Ovary (tissue), 9 donors: Measurements from ENCODE around the gene CR1L. TPM values are rescaled to one million over a fixed set of nuclear protein-coding genes. Genes with fewer than 3 reads are reported as not detected.

Experiments used
- DNase-seq, 5 donors: peaks; one replicate each; pipeline ENCODE4 v3.0.0-alpha.2; 2019 to 2020
- H3K27ac ChIP-seq, 2 donors: fragments of 200-600 bp; one replicate each; pipeline versions ENCODE4 v1.5.1 to v1.8.0; 2019 to 2022
- H3K27me3 ChIP-seq: fragments of 200-600 bp; one replicate; pipeline ENCODE4 v1.8.0; 2022
- H3K36me3 ChIP-seq: fragments of 200-600 bp; sonication (generic); one replicate; pipeline ENCODE4 v1.5.1; 2019
- H3K4me1 ChIP-seq: one replicate; pipeline ENCODE4 v1.8.1; 2013; ENCODE audit warnings: mild to moderate bottlenecking, moderate library complexity; ENCODE audit not compliant: insufficient read depth
- H3K4me3 ChIP-seq: fragments of 200-600 bp; sonication (generic); one replicate; pipeline ENCODE4 v1.5.1; 2017
- H3K9me3 ChIP-seq, 2 donors: fragments of 200-600 bp in 1 of 2; sonication (generic) in 1 of 2; one replicate each; pipeline versions ENCODE4 v1.5.1 to v1.8.1; 2013 to 2019; ENCODE audit warnings: mild to moderate bottlenecking in 1 of 2, moderate library complexity in 1 of 2
- CTCF ChIP-seq, 3 donors: fragments of 450-650 bp in 2 of 3; fragments of 200-600 bp in 1 of 3; IDR thresholded peaks; one replicate each; pipeline versions ENCODE4 v1.5.1 to v1.8.0; 2016 to 2022; ENCODE audit warnings: antibody characterized with exemption in 3 of 3, mild to moderate bottlenecking in 1 of 3
- EP300 ChIP-seq: sonication (generic); formaldehyde crosslinking; IDR thresholded peaks from one replicate; pipeline ENCODE4 v1.6.1; 2017; ENCODE audit warnings: antibody characterized with exemption
- POLR2A ChIP-seq: fragments of 450-650 bp; IDR thresholded peaks from one replicate; pipeline ENCODE4 v1.6.1; 2017; ENCODE audit warnings: antibody characterized with exemption, mild to moderate bottlenecking, moderate library complexity
- WGBS, 3 donors: extraction: QIAGEN DNeasy Blood & Tissue Kit in 1 of 3; methylation state at CpG; one replicate each; pipeline versions ENCODE4 v1.1.5 to v1.1.7; 2013 to 2017; 5-methylcytosine and 5-hydroxymethylcytosine counted together
- intact Hi-C, 4 donors: fragments of 100-400 bp; cut with DNase I; formaldehyde crosslinking; loops; one replicate each; pipeline versions ENCODE4 v1.11.0 to v1.15.1; 2022 to 2023
- polyA plus RNA-seq, 2 donors: library from polyadenylated mRNA; stranded (reverse); fragments of 200-250 nt in 1 of 2; fragments of 350-450 nt in 1 of 2; fragmentation: Illumina TruSeq in 1 of 2; extraction: RNeasy Lipid Tissue Mini Kit (QIAGEN cat#74804) in 1 of 2; gene quantifications; one replicate each; pipeline ENCODE4 v1.2.3, GENCODE V29; 2013 to 2014
- total RNA-seq, 7 donors: library from RNA; depleted of rRNA in 2 of 7; stranded (reverse); fragments of >200 nt in 2 of 7; fragmentation: NEBNext Ultra II Directional in 3 of 7; extraction: Animal tissue kit (Norgen Biotek cat#: 25700) in 3 of 7; gene quantifications; one replicate each; pipeline versions ENCODE4 v1.1.0 to v1.2.4, GENCODE V29; 2016 to 2023
- donor health status: DM: no; HTN: no; CAD: no; lungs with moderate emphysema.
- donor health status: DM: no; HTN: no; CAD: no.
- donor health status: Bipolar disorder and iron deficiency.
- donor health status: DM: yes; HTN: yes; CAD: no.
- donor health status: DM: no; HTN: no; CAD: no.
- donor health status: DM: yes; HTN: yes; CAD: no.

The CR1L gene
- total and polyA plus RNA-seq, 9 donors, result 0.92 TPM; not detected in 8

- no peaks in the 10 kb centered on the region for H3K36me3 ChIP-seq
- 67 to 76% (median 75%) methylated on average over 3 of the region's 3 CpGs for WGBS, 3 donors
- intact Hi-C loops, result no loop called here
- no peak for TF ChIP-seq CTCF (IDR thresholded peaks at IDR 0.05)
- no peak for TF ChIP-seq POLR2A
- H3K9me3 ChIP-seq, result no peaks in the 10 kb centered on the region
- H3K4me1 ChIP-seq, result peaks cover 3% of the 10 kb centered on the region
- H3K27me3 ChIP-seq, result no peaks in the 10 kb centered on the region
- no peak overlapping the region for H3K27ac ChIP-seq
- H3K4me3 ChIP-seq, result no peak overlapping the region
- DNase-seq, result no peak
Observed at GRCh38 chr1:207670192-207670591, 25.3 kb downstream of the CR1L start.

GRCh38 chr1:207670997-207671396 lies 26.1 kb downstream of the CR1L start:
- Histone ChIP-seq H3K36me3 (no peaks in the 10 kb centered on the region), H3K27me3 (no peaks in the 10 kb centered on the region), H3K4me3 (no peak overlapping the region), H3K9me3 (no peaks in the 10 kb centered on the region), H3K27ac (no peak overlapping the region), H3K4me1 (peaks cover 3% of the 10 kb centered on the region)
- WGBS, 3 donors, result 34 to 46% (median 45%) methylated on average over 3 of the region's 3 CpGs
- intact Hi-C loops, result no loop called here
- DNase-seq, result no peak
- TF ChIP-seq POLR2A (no peak), CTCF (IDR thresholded peaks at IDR 0.05) (no peak), EP300 (no peak)

GRCh38 chr1:207672522-207673130 lies 27.7 kb downstream of the CR1L start:
- no peak overlapping the region for H3K27ac ChIP-seq
- no peak for DNase-seq
- no peak overlapping the region for H3K4me3 ChIP-seq
- no peaks in the 10 kb centered on the region for H3K27me3 ChIP-seq
- WGBS, 3 donors, result 24 to 28% (median 25%) methylated on average over 5 of the region's 5 CpGs
- H3K4me1 ChIP-seq, result peaks cover 3% of the 10 kb centered on the region
- no peaks in the 10 kb centered on the region for H3K9me3 ChIP-seq
- no peaks in the 10 kb centered on the region for H3K36me3 ChIP-seq
- intact Hi-C loops, result no loop called here
- TF ChIP-seq EP300, result no peak
- no peak for TF ChIP-seq CTCF (IDR thresholded peaks at IDR 0.05)
- no peak for TF ChIP-seq POLR2A

- no peak overlapping the region for H3K4me3 ChIP-seq
- H3K36me3 ChIP-seq, result no peaks in the 10 kb centered on the region
- TF ChIP-seq CTCF (IDR thresholded peaks at IDR 0.05), result no peak
- TF ChIP-seq POLR2A, result no peak
- TF ChIP-seq EP300, result no peak
- no peak overlapping the region for H3K27ac ChIP-seq
- H3K27me3 ChIP-seq, result no peaks in the 10 kb centered on the region
- WGBS, 3 donors, result 70 to 73% (median 72%) methylated on average over 6 of the region's 6 CpGs
- H3K4me1 ChIP-seq, result peaks cover 3% of the 10 kb centered on the region
- H3K9me3 ChIP-seq, result no peaks in the 10 kb centered on the region
- intact Hi-C loops, result no loop called here
- no peak for DNase-seq
Observed at GRCh38 chr1:207673399-207673798, 28.5 kb downstream of the CR1L start.
